Lung (tissue), 12 donors: ENCODE results near the gene SLC1A7. TPM values are rescaled to one million over a fixed set of nuclear protein-coding genes. Genes with fewer than 3 reads are reported as not detected.
A peak's percentile ranks its signal among the peaks of the same experiment; 100 is the strongest.

Source experiments
- ATAC-seq: fragments of 200-7000 bp; cut with Tn5 transposase; one replicate; pipeline ENCODE4 v1.9.1; 2020; ENCODE audit warnings: moderate number of reproducible peaks; ENCODE audit not compliant: insufficient read depth, low FRiP score
- DNase-seq, 3 donors: peaks; one replicate each; pipeline ENCODE4 v3.0.0-alpha.2; 2013 to 2017
- H3K27ac ChIP-seq, 2 donors: one replicate each; pipeline ENCODE4 v1.5.1; 2013; ENCODE audit warnings: mild to moderate bottlenecking in 2 of 2, moderate library complexity in 2 of 2, control low read depth in 1 of 2, inconsistent platforms in 1 of 2, low read depth in 1 of 2, low read length in 1 of 2
- H3K27me3 ChIP-seq, 3 donors: one replicate each; pipeline ENCODE4 v1.5.1; 2013; ENCODE audit warnings: low read length in 2 of 3; ENCODE audit not compliant: control insufficient read depth in 3 of 3, insufficient read depth in 3 of 3
- H3K36me3 ChIP-seq, 4 donors: one replicate each; pipeline ENCODE4 v1.5.1; 2013; ENCODE audit warnings: low read length in 4 of 4, mild to moderate bottlenecking in 1 of 4, moderate library complexity in 1 of 4; ENCODE audit not compliant: control insufficient read depth in 4 of 4, insufficient read depth in 4 of 4
- H3K4me1 ChIP-seq, 5 donors: one replicate each; pipeline ENCODE4 v1.5.1; 2013; ENCODE audit warnings: low read length in 5 of 5, mild to moderate bottlenecking in 2 of 5, moderate library complexity in 1 of 5; ENCODE audit not compliant: control insufficient read depth in 5 of 5, insufficient read depth in 5 of 5
- H3K4me3 ChIP-seq: one replicate; pipeline ENCODE4 v1.5.1; 2013; ENCODE audit warnings: mild to moderate bottlenecking, control low read depth, moderate library complexity
- H3K9ac ChIP-seq, 2 donors: one replicate each; pipeline ENCODE4 v1.5.1; 2013; ENCODE audit warnings: low read length in 2 of 2, control low read depth in 1 of 2; ENCODE audit not compliant: insufficient read depth in 1 of 2
- H3K9me3 ChIP-seq, 4 donors: one replicate each; pipeline ENCODE4 v1.5.1; 2013; ENCODE audit warnings: low read length in 3 of 4, mild to moderate bottlenecking in 1 of 4, moderate library complexity in 1 of 4; ENCODE audit not compliant: control insufficient read depth in 4 of 4, insufficient read depth in 3 of 4
- CTCF ChIP-seq: IDR thresholded peaks from 2 replicates; pipeline ENCODE4 v1.5.1; 2012; ENCODE audit warnings: mild to moderate bottlenecking; ENCODE audit errors: control extremely low read depth, extremely low read depth
- WGBS, 2 donors: extraction: QIAGEN DNeasy Blood & Tissue Kit; methylation state at CpG; one replicate each; pipeline ENCODE4 v1.1.7; 2013; 5-methylcytosine and 5-hydroxymethylcytosine counted together
- polyA plus RNA-seq, 2 donors: library from polyadenylated mRNA; stranded (reverse); fragments of 200-250 nt; gene quantifications; one replicate each; pipeline ENCODE4 v1.2.1, GENCODE V29; 2013
- total RNA-seq, 2 donors: library from RNA; depleted of rRNA in 1 of 2; stranded (reverse); fragments of >200 nt in 1 of 2; gene quantifications; one replicate each; pipeline ENCODE4 v1.2.1, GENCODE V29; 2014 to 2021
- donor health status: control.
- donor health status: control.
- donor health status: Bipolar disorder and iron deficiency.
- donor health status: healthy.
- donor health status: DM: yes; HTN: yes; CAD: no.

SLC1A7 gene
- total and polyA plus RNA-seq, 4 donors, result 0.14 to 0.81 (median 0.38) TPM

GRCh38 chr1:53111073-53111556 lies 31.3 kb downstream of the SLC1A7 start:
- Histone ChIP-seq H3K9ac (no peak overlapping the region), H3K4me1 (peaks cover 0 to 43% (median 21%) of the 10 kb centered on the region in 5 donors), H3K27ac (no peak overlapping the region), H3K9me3 (peaks cover 0 to 4% (median 0%) of the 10 kb centered on the region in 4 donors), H3K4me3 (no peak overlapping the region), H3K27me3 (no peaks in the 10 kb centered on the region), H3K36me3 (no peaks in the 10 kb centered on the region)
- peak in 2 of 3 donors; percentile 29 to 44 for DNase-seq
- peak; percentile 28 for ATAC-seq
- 63 to 78% methylated on average over 10 of the region's 10 CpGs for WGBS, 2 donors
- no peak for TF ChIP-seq CTCF

GRCh38 chr1:53110370-53111072 lies 31.9 kb downstream of the SLC1A7 start:
- no peaks in the 10 kb centered on the region for H3K36me3 ChIP-seq
- no peaks in the 10 kb centered on the region for H3K27me3 ChIP-seq
- H3K27ac ChIP-seq, result peak overlapping the region in 1 of 2 donors; percentile 62
- 47 to 54% methylated on average over 18 of the region's 18 CpGs for WGBS, 2 donors
- H3K9me3 ChIP-seq, result peaks cover 0 to 4% (median 0%) of the 10 kb centered on the region in 4 donors
- DNase-seq (peak in 2 of 3 donors; percentile 40 to 66), ATAC-seq (peak; percentile 38)
- no peak overlapping the region for H3K9ac ChIP-seq
- no peak for TF ChIP-seq CTCF
- H3K4me3 ChIP-seq, result no peak overlapping the region
- peaks cover 0 to 39% (median 15%) of the 10 kb centered on the region in 5 donors for H3K4me1 ChIP-seq

- H3K4me1 ChIP-seq, result peaks cover 0 to 33% (median 11%) of the 10 kb centered on the region in 5 donors
- ATAC-seq, result no peak
- 59 to 77% methylated on average over 14 of the region's 14 CpGs for WGBS, 2 donors
- no peaks in the 10 kb centered on the region for H3K27me3 ChIP-seq
- H3K36me3 ChIP-seq, result no peaks in the 10 kb centered on the region
- H3K9me3 ChIP-seq, result peaks cover 0 to 4% (median 0%) of the 10 kb centered on the region in 4 donors
- peak overlapping the region in 1 of 2 donors; percentile 62 for H3K27ac ChIP-seq
- no peak overlapping the region for H3K9ac ChIP-seq
- no peak for TF ChIP-seq CTCF
- DNase-seq, result peak; percentile 31 to 57 (median 44)
- H3K4me3 ChIP-seq, result no peak overlapping the region
Measured at GRCh38 chr1:53108646-53109580, 33.5 kb downstream of the SLC1A7 start.
